ENCODE data around the gene HSD11B2. TPM values are rescaled to one million over a fixed set of nuclear protein-coding genes. Genes with fewer than 3 reads are reported as not detected.

HSD11B2 gene
- total RNA-seq, 2 experiments from 2014 or later = 1.3 to 1.9 TPM

DNA sequence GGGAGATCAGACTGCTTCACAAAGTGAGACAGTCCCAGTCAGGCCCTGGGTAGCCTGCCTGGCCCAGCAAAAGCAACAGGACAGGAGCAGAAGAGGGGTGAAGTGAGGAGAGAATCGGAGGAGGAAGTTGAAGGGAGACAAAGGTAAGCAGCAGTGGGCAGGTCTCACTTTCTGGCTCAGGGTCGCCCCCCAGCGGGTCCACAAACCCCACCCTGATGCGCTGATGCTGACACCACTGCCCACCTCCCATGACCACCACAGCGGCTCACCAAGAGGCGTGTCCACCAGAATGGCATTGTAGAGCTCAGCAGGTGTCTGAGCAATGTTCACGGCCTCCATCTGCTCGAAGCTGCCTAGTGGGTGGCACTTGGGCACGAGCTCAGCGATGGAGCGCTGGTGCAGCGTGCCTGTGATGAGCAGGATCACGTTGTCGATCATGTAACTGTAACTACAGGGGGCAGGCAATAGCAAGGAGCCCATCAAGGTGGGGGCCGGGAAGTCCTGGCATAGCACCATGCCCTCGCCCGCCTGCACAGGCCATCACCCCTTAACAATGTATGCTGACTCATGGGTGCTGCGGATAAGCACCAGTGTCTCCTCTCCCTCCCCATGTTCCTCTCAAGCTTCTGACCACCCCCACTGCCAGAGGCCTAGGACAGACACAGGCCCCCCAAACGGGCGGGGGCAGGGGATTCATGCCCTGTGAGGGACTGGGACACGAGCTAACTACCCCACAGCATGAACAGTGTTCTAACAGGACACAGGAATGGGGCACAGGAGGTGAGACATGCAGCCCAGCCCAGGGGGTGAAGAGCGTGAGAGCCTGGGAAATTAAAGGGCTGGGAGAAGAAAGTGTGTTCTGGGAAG, 13.6 kb downstream of the HSD11B2 start:
- ChIA-PET CTCF (interaction anchor here (0.6 to 1.5 kb wide), 3 partner anchors 9 to 20 kb away, joined by 3 to 5 read pairs (median 3); no protein-coding TSS in a partner anchor), POLR2A (no interaction called here)

DNA sequence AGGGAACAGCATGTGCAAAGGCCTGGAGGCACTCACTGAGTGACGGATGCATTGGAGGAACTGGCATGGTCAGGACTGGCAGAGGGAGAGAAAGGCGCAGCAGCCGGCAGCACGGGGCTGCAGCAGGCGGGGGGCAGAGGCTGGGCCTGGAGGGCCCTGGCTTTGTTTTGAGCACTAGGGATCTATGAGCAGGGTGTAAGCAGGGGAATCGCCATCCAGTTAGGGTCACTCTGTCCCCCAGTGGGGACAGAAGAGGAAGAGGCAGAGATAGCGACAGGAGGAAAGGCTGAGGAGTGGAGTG, 14.2 kb downstream of the HSD11B2 start:
- ChIA-PET CTCF (interaction anchor here (0.9 to 1.5 kb wide), 2 partner anchors 8 to 24 kb away, joined by 5 read pairs; no protein-coding TSS in a partner anchor), POLR2A (no interaction called here)

DNA sequence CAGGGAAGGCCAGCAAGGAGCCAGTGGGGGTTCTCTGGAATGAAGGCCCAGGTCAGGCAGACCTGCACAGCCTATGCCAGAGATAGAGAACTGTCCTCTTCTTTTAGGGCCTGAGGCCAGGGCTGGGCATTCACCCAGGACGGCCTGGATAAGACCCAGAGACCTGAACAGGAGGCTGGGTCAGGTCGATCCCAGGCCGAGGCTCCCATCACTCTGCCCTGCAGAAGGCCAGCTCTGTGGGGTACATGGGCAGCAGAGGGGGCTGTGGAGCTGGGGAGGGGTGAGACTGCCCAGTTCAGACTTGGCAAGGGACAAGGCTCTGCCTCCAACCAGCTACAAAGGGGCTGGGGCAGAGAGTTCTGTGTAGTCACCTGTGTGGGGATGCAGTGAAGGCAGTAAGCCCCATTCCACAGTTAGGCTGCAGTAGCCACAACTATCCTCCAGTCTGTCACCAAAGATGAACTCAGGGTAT, 14.6 kb downstream of the HSD11B2 start:
- POLR2A ChIA-PET = no interaction called here

DNA sequence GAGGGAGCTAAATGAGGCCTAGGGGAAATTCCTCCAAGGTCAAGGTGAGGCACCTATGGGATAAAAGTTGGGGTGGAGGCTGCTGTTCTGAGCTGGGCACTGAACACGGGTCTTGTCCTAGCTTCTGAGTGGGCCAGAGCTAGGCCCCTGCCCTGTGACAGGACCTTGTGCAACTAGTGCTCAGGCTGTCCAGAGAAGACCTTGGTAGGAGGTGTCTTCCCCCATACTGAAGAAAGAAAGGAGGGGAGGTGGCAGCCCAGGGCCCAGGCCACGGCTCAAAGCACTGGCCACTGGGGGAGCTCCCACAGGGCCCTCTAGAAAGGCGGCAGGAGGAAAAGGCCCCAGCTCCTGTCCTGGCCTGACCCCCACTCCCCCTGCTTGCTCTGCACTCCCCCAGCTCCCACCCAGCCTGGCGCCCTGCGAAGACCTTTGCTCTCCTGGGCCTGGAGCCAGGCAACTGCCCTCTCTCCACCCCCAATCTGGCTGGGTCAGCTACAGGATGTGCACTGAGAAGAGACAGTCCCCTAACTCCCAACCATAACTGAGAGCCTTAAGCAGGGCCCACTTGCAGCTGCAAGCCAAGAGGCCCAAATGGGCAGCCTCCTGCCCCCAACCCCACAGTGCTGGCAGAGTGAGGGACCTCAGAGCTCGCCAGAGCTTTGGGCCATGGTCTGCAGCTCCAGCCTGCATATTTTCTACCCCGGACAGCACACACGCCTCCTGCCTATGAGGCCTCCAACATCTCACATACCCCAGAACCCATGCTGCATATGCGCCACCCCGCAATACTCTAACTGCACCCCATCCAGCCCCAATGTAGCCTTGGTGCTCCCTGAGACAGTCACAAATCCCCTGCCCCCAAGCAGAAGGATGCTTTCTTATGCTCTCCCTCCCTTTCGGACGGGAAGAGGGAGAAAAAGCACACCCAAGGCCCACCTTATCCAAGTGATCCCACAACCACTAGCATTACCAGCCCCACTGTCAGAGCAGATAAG, 15.3 kb downstream of the HSD11B2 start:
- ChIA-PET CTCF (interaction anchor here (0.5 to 1.7 kb wide), 8 partner anchors 11 to 365 kb away, joined by 3 to 5 read pairs (median 4); partner anchors contain the start of gene ZDHHC1), POLR2A (no interaction called here)

More for the DNA sequence above, 14.6 kb downstream of the HSD11B2 start:
- CTCF ChIA-PET = interaction anchor here (0.9 to 1.5 kb wide), 3 partner anchors 8 to 185 kb away, joined by 3 to 5 read pairs (median 5); no protein-coding TSS in a partner anchor

DNA sequence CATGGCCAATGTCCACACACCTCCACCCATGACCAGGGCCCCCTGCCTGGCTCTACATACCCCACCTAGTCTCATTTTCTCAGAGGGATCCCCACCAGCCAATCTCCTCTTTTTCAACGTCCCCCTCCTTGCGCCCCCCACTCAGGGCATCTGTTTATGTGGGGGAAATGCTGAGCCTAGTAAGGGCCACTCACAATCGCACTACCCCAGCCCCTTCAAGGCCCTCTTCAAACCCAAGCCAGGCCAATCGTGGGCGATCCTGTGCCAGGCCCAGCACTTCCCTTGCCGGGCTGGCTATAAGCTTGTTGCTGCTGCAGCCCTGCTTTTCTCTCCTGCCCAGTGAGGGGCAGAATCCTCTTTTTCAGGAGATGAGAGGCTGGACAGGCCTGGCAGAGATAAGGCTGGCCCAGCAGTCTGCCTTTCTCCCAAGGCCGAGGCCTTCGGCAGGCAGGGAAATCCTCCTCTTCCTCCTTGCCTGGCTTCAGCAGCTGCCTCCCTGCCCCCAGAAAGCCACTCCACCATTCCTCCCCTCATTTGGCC, 16.1 kb downstream of the HSD11B2 start:
- ChIA-PET CTCF (interaction anchor here (0.6 to 2.0 kb wide), 11 partner anchors 9 to 419 kb away, joined by 3 to 15 read pairs (median 4); partner anchors contain the start of gene ZDHHC1), POLR2A (no interaction called here)

DNA sequence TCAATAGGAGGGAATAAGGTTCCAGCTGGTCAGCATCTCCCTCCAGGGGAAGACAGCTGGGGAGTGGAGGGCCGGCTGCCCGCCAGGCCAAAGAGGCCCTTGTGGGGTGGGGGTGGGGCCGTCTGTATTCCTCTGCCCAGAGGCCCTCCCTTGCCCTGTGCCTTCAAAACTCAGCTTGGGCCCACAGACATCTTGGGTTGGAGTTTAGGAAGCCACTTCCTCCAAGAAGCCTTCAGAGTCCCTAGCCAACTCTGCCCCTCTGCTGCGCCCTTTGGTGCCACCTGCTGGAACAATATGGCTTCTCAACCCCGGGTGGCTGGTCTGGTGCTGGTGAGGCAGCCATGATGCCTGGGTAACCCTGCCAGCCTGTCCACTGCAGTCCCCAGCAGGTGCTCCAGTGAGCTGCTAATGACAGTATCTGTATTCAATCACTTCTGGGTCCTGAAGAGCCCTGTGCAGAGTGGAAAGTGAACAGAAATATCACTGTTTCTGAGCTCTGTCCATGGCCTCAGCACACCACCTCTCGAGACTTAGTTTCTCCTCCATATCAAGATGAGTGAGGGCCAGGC, 16.7 kb downstream of the HSD11B2 start:
- ChIA-PET CTCF (interaction anchor here (0.6 to 2.0 kb wide), 13 partner anchors 10 to 420 kb away, joined by 3 to 15 read pairs (median 4); partner anchors contain the start of genes ATP6V0D1 and ZDHHC1), POLR2A (no interaction called here)

DNA sequence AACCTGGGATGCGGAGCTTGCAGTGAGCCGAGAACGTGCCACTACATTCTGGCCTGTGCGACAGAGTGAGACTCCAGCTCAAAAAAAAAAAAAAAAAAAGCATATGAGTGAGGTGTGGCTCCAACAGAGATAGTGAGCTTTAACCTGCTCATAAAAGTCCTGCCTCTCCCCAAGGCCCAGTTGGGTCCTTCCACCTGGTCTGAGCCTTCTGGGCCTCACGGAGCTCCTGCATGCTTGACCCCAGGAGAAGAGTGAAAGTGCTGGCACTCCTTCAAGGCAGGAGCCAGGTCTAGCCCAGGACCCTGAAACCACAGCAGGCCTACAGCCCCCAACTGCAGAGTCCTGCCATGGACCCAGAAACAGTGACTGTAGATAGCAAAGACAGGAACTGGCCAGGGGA, 17.7 kb downstream of the HSD11B2 start:
- ChIA-PET POLR2A (no interaction called here), CTCF (interaction anchor here (1.1 to 2.0 kb wide), 6 partner anchors 13 to 250 kb away, joined by 3 to 15 read pairs (median 4); partner anchors contain the start of genes ATP6V0D1 and ELMO3)

DNA sequence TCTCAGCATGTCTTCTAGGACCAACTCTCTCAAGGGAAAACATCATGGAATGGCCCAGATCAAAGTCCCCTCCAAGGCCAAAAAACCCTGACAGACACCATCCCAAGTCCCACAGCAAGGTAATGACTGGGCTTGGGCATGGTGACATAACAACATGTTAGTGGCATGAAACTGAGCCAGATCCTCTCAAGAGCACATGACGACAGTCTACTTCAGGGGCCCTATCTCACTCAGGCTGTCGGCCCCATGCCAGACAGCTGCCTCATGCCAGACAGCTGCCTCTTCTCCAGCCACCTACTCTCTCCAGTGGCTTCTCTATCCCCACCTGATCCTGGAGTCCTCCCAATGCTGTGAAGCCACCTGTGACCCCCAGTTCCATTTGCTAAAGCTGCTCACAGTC, 18.4 kb downstream of the HSD11B2 start:
- CTCF ChIA-PET = interaction anchor here (0.5 to 2.7 kb wide), 4 partner anchors 17 to 250 kb away, joined by 3 to 16 read pairs (median 4); partner anchors contain the start of gene ELMO3

DNA sequence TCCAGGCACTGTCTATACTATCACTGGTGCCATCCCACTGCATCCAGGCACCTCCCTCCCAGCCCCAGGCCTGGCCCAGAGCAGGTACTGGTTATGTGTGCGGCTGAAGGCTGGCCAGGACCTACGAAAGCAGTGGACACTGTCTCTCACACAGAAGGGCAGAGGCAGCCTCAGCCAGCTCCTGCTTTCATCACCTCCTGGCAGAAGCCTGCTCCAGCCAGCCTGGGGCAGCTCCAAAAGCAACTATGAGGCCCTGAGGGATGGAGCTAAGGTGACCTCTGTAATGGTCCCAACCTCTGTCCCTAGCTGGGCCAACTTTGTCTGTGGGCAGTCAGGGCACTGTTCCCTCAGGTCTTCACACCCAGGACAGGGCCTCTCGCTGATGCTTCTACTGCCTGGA, 18.8 kb downstream of the HSD11B2 start:
- ChIA-PET CTCF (interaction anchor here (1.3 to 2.7 kb wide), 3 partner anchors 16 to 251 kb away, joined by 3 to 16 read pairs (median 4); partner anchors contain the start of gene ELMO3), POLR2A (no interaction called here)

More for the DNA sequence above, 18.4 kb downstream of the HSD11B2 start:
- POLR2A ChIA-PET = no interaction called here

DNA sequence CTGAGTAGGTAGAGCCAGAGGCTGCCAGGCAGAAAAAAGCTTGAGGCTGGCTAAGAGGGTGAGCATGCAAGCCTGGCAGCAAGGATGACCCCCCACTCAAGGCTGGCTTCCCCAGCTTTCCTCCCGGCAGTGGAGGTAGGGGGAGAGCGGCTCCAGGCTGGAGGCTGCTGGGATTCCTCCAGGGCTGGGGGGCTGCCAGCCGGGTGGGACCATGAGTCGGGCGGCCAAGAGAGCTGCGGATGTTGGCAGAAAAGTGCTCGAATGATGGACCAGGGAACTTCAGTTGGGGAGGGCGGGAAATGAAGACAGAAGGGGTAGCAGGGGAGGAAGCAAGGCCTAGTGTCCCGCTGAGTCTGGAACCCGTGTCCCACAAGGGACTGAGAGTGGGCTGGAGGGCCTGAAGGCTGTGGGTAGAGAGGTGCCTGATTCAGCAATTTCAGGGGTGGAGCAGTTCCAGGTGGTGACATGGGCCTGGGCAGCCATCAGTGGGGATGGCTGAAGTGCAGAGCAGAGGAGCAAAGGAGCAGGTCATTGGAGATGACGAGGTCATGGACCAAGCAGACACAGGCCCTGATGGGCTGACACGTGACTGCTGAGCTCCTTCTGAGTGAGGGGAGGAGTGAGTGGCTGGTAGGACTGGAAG, 20.3 kb downstream of the HSD11B2 start:
- ChIA-PET POLR2A (interaction anchor here (0.6 kb wide), 1 partner anchor 113 kb away, joined by 7 read pairs; no protein-coding TSS in a partner anchor), CTCF (interaction anchor here (2.7 kb wide), 1 partner anchor 24 kb away, joined by 16 read pairs; no protein-coding TSS in a partner anchor)

DNA sequence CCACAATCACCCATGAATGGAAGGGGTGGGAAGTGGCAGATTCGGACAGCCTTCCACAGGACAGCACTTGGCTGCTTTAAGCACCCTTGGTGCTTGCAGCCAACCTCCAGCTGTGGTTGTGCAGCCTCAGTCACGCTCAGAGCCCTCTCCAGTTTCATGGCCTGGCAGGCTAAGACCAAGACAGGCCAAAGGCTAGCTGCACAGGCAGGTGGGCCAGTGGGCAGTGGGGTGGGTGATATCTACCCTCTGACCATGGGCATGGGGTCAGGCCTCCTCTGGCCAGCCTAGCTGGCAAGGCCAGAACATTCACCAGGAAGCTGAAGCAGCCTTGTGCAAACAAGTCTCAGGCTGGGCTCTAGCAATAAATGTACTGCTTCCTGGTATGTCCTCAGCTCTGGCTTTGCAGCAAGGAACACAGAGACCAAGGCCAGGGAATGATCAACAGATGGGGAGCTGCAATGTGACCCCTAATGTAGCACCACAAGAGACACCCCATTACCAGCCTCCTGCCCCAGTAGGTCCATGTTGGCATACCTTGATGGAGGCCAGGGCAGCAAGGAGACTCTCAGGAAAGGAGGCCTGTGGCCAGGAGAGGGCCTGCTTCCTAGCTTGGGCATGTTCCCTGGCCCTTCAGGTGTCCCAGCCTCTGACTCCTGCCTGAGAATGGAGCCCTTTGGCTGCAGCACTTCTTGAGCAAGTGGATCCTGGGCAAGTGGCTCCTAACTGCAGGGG, 20.9 kb downstream of the HSD11B2 start:
- CTCF ChIA-PET = interaction anchor here (2.7 kb wide), 1 partner anchor 24 kb away, joined by 16 read pairs; no protein-coding TSS in a partner anchor
- POLR2A ChIA-PET = no interaction called here

DNA sequence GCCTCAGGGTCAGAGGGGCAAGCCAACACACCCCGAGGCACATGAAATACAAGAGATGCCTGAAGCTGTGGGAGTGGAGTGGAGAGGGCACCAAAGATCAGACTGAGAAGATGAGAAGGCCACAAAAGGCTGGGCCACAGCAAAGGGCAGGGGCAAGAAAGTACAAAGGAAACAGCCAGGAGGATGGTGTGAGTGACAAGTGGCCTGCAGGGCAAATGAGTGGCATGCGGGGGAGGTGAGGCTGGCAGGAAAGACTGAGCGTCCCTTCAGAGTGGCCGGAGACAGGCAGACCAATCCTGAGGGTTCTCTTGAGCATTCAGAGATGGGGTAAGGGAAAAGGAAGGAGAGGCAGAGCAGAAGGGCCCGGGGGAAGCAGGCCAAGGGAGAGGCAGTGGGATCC, 23.2 kb downstream of the HSD11B2 start:
- ChIA-PET POLR2A (no interaction called here), CTCF (interaction anchor here (1.6 kb wide), 1 partner anchor 10 kb away, joined by 5 read pairs; no protein-coding TSS in a partner anchor)

DNA sequence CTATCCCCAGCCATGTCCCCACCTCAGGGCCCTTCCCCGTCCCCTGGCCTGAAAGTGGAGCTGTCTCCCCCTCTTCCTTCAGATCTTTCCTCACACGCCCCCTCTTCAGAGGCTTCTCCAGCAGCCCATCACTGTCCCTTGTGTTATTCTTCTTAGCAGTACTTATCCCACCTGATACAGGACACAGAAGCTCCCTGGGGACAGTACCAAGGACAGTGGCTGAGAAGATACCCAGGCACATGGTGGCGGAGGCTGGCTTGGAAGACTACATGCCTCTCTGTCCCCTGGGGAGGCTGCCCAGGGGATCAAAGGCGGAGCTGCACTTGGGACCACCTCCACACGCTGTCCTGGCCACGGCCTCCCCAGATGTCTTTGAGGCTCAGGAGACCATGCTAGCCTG, 23.9 kb downstream of the HSD11B2 start:
- ChIA-PET CTCF (interaction anchor here (0.9 kb wide), 1 partner anchor 11 kb away, joined by 3 read pairs; no protein-coding TSS in a partner anchor), POLR2A (no interaction called here)

DNA sequence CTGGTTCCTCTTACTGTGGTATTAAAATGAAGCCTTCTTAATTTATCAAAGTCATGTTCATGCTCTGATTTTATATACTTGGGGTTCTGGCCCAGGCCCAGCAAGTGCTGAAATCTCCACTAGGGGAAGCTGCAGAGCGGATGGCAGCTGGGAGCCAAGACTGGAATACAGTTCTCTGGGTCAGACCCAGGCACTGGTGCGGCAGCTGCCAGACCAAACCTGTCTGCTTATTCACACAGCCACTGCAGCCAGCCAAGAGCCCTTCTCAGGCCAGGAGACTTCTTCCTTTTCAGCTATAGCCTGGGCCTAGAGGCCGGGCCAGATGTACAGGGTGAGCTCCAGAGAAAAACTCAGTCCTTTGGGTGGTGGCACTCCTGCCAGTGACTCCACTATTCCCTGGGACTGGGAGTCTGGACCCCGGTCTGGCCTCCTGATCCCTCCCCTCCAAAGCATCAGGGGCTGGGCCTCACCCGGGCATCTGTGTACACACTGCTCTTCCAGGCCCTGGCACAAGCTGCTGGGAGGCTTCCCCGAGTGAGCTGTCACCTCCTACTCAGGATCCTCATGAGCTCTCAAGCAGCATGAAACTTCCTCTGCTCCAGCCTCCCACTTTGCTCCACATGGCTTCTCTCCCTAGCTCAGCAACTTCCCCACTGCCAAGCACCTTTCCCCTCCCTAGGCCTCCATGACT, 25.6 kb downstream of the HSD11B2 start:
- CTCF ChIA-PET = interaction anchor here (0.7 to 2.8 kb wide), 3 partner anchors 9 to 28 kb away, joined by 3 to 8 read pairs (median 5); partner anchors contain the start of gene ATP6V0D1
- POLR2A ChIA-PET = no interaction called here

DNA sequence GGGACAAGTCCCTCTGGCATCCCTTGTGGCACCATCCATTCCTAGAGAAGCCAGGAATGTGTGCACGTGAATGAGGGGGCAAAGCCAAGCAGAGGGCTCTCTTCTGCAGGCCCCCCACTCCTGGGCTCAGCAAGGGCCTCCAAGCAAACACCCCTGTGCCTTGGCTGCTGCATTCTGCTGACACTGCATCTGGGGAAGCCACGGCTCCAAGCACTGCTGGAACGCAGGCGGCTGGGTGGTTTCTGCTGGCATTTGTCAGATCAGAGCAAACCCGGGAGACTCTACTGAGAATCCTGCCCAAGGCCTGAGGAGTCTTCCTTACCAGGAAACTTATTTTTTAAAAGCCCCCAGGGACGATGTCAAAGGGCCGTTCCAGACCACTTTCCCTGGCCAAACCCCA, 26.7 kb downstream of the HSD11B2 start:
- CTCF ChIA-PET = interaction anchor here (1.1 to 2.8 kb wide), 2 partner anchors 10 to 53 kb away, joined by 3 to 8 read pairs; no protein-coding TSS in a partner anchor
- POLR2A ChIA-PET = no interaction called here

DNA sequence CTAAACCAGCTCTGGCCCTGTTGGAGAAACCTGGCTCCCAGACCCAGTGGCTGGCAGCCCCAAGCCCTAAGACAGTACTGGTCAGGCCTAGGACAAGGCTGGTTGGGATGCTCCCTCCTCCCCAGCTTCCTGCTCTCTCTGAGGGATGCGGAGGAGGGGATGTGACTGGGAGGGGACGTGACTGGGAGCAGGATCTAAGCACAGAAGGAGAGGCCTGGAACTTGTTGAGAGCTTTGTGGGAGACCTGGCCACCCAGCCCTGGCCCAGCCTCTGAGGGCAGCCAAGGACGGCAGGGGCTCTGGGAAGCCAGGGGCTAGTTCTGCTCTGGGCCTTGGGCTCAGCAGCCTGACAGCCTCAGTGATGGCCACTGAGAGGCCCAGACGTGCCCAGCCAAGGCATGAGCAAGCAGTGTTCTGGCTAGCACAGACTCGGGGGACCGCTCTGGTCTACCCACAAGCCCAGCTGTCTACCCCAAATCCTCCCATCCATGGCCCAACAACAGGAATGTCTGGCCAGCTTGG, 27.3 kb downstream of the HSD11B2 start:
- CTCF ChIA-PET = interaction anchor here (1.1 to 2.8 kb wide), 2 partner anchors 10 to 52 kb away, joined by 3 to 8 read pairs; no protein-coding TSS in a partner anchor
- POLR2A ChIA-PET = no interaction called here

All from activated CD8-positive, alpha-beta memory T cell treated with anti-CD3 and anti-CD28 coated beads for 36 hours (primary cell).